K562 (cell line): Measurements from ENCODE around the gene ANTKMT. TPM values are rescaled to one million over a fixed set of nuclear protein-coding genes. Genes with fewer than 3 reads are reported as not detected.

Source experiments
- CCNT2 ChIP-seq: IDR thresholded peaks from 2 replicates; pipeline ENCODE4 v1.6.1; 2011; ENCODE audit warnings: borderline replicate concordance, low read depth, mild to moderate bottlenecking, moderate library complexity, mixed read lengths, low read length; ENCODE audit not compliant: insufficient read length; ENCODE audit errors: extremely low read depth
- CREB1 ChIP-seq, 2 experiments: sonication (generic) in 1 of 2; formaldehyde crosslinking in 1 of 2; IDR thresholded peaks; 2 replicates each; pipeline versions ENCODE4 v1.6.1 to v1.8.0; 2012 to 2022; ENCODE audit warnings: inconsistent platforms in 1 of 2, mild to moderate bottlenecking in 1 of 2, missing genetic modification reagents in 1 of 2, moderate library complexity in 1 of 2
- ERF ChIP-seq: fragments of 450-650 bp; formaldehyde crosslinking; IDR thresholded peaks from 2 replicates; pipeline ENCODE4 v1.4.0; 2020; ENCODE audit warnings: mild to moderate bottlenecking, mixed read lengths
- HMGN3 ChIP-seq: IDR thresholded peaks from 2 replicates; pipeline ENCODE4 v1.6.1; 2011; ENCODE audit warnings: borderline replicate concordance, low read depth, mild to moderate bottlenecking, mixed read lengths, low read length; ENCODE audit not compliant: insufficient read length; ENCODE audit errors: extremely low read depth
- HNRNPLL ChIP-seq: fragments of 200-400 bp; formaldehyde crosslinking; IDR thresholded peaks from 2 replicates; pipeline ENCODE4 v1.6.1; 2017; ENCODE audit warnings: low read length, low read depth, mild to moderate bottlenecking; ENCODE audit not compliant: poor library complexity, severe bottlenecking
- KLF13 ChIP-seq: fragments of 450-650 bp; IDR thresholded peaks from 2 replicates; pipeline ENCODE4 v1.6.1; 2016; ENCODE audit warnings: missing genetic modification characterization, low read depth, mild to moderate bottlenecking, missing compliant biosample characterization, moderate library complexity, borderline replicate concordance
- POLR2G ChIP-seq: fragments of 200-400 bp; formaldehyde crosslinking; IDR thresholded peaks from 2 replicates; pipeline ENCODE4 v1.6.1; 2017; ENCODE audit warnings: low read depth, mild to moderate bottlenecking, antibody characterized with exemption, low read length, moderate library complexity
- PRMT5 ChIP-seq: sonication (generic); formaldehyde crosslinking; IDR thresholded peaks from 2 replicates; pipeline ENCODE4 v1.5.0; 2020; ENCODE audit warnings: missing genetic modification reagents
- RBM25 ChIP-seq: fragments of 200-400 bp; formaldehyde crosslinking; IDR thresholded peaks from 2 replicates; pipeline ENCODE4 v1.6.1; 2018; ENCODE audit warnings: low read length, low read depth, moderate library complexity; ENCODE audit not compliant: severe bottlenecking
- SP1 ChIP-seq: sonication (generic); formaldehyde crosslinking; IDR thresholded peaks from 2 replicates; pipeline ENCODE4 v1.8.1; 2022; ENCODE audit warnings: mild to moderate bottlenecking, missing genetic modification reagents
- TAF9B ChIP-seq: fragments of 450-650 bp; IDR thresholded peaks from 2 replicates; pipeline ENCODE4 v1.6.1; 2018; ENCODE audit warnings: mild to moderate bottlenecking; ENCODE audit not compliant: partially characterized antibody
- ZBTB1 ChIP-seq: sonication (generic); formaldehyde crosslinking; IDR thresholded peaks from 2 replicates; pipeline ENCODE4 v1.8.1; 2023; ENCODE audit warnings: missing genetic modification reagents, low read depth, mild to moderate bottlenecking, borderline replicate concordance
- polyA plus RNA-seq, 8 experiments: library from polyadenylated mRNA; depleted of rRNA in 4 of 8; stranded (reverse) in 5 of 8; unstranded in 3 of 8; fragments of >200 nt; fragmentation: Nextera tagmentation in 2 of 8; fragmentation: Illumina TruSeq in 1 of 8; extraction: Ambion mirVana in 2 of 8; extraction: Trizol in 1 of 8; gene quantifications; 2 replicates each; pipeline versions ENCODE4 v1.2.1 to v1.2.3, GENCODE V29; 2011 to 2014; ENCODE audit warnings: inconsistent platforms in 1 of 8, missing spikeins in 1 of 8
- total RNA-seq, 7 experiments: library from RNA; depleted of rRNA in 6 of 7; stranded (reverse); fragments of >200 nt in 6 of 7; fragmentation: Illumina TruSeq in 2 of 7; extraction: Trizol in 2 of 7; gene quantifications; 2 replicates each; pipeline versions ENCODE4 v1.2.1 to v1.2.3, GENCODE V29; 2011 to 2021; ENCODE audit warnings: low replicate concordance in 1 of 7
- TF ChIP-seq, protein P1 (sequence below): fragments of 450-650 bp; IDR thresholded peaks from 2 replicates; pipeline ENCODE4 v1.6.1; 2018; ENCODE audit not compliant: partially characterized antibody
- TF ChIP-seq, protein P2 (sequence below), 3 experiments: fragments of 200-800 bp in 1 of 3; sonication (Bioruptor generic) in 1 of 3; sonication (generic) in 1 of 3; formaldehyde crosslinking in 1 of 3; IDR thresholded peaks; 2 replicates each; pipeline versions ENCODE4 v1.6.1 to v1.8.0; 2016 to 2022; ENCODE audit warnings: mild to moderate bottlenecking in 2 of 3, missing compliant biosample characterization in 2 of 3, missing genetic modification characterization in 2 of 3, missing genetic modification reagents in 1 of 3
- TF ChIP-seq, protein P3 (sequence below), 2 experiments: IDR thresholded peaks; 2 replicates each; pipeline ENCODE4 v1.6.1; 2012; ENCODE audit warnings: improper control_type of control experiment in 2 of 2, low read depth in 2 of 2, low read length in 2 of 2, borderline replicate concordance in 1 of 2

Gene ANTKMT
- total and polyA plus RNA-seq, 9 of the 15 experiments (the other 6 are each of a cell fraction or from before 2014, with no cell fraction given), result 0.58 to 217 (median 19.1) TPM

DNA sequence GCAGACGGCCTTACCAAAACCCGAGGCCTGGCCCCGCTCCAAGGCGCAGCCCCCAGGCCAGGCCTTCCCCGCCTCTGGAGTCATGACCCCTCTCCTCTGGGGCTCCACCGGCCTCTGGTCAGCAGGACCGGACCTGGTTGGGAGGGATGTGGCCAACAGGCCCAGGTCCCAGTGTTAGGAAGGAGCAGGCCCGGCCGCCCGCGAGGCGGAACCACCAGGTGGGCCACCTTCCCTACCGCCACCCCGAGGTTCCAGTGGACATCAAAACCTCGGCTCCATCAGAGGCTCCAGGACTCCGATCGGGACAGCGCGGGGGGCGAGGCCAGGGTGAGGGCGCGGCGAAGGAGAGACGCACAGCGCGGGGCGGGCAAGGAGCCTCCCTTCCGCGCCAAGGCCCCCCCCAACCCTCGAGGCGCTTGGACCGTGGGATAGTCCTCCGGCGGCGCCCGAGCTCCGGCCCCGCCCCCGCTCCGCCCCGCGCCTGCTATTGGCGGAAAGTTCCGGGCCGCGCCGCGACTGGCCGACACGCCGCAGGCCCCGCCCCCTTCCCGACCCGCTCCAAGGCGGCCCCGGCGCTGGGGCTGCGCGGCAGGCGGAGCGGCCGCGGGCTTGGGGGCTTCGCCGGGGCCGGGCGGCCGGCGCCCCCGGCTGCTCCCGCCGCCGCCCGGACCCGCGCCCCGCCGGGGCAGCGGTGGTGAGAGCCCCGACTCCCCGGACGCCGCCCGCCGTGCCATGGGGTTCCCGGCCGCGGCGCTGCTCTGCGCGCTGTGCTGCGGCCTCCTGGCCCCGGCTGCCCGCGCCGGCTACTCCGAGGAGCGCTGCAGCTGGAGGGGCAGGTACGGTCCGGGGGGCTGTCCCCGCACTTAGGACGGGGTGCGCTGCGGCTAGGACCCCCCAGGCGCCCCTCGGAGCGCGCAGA, 6.1 kb upstream of the ANTKMT start, which contains the start of gene METRN (continued):
- TF ChIP-seq, protein P1, sequence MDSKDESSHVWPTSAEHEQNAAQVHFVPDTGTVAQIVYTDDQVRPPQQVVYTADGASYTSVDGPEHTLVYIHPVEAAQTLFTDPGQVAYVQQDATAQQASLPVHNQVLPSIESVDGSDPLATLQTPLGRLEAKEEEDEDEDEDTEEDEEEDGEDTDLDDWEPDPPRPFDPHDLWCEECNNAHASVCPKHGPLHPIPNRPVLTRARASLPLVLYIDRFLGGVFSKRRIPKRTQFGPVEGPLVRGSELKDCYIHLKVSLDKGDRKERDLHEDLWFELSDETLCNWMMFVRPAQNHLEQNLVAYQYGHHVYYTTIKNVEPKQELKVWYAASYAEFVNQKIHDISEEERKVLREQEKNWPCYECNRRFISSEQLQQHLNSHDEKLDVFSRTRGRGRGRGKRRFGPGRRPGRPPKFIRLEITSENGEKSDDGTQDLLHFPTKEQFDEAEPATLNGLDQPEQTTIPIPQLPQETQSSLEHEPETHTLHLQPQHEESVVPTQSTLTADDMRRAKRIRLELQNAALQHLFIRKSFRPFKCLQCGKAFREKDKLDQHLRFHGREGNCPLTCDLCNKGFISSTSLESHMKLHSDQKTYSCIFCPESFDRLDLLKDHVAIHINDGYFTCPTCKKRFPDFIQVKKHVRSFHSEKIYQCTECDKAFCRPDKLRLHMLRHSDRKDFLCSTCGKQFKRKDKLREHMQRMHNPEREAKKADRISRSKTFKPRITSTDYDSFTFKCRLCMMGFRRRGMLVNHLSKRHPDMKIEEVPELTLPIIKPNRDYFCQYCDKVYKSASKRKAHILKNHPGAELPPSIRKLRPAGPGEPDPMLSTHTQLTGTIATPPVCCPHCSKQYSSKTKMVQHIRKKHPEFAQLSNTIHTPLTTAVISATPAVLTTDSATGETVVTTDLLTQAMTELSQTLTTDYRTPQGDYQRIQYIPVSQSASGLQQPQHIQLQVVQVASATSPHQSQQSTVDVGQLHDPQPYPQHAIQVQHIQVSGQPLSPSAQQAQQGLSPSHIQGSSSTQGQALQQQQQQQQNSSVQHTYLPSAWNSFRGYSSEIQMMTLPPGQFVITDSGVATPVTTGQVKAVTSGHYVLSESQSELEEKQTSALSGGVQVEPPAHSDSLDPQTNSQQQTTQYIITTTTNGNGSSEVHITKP, result peak; percentile 67
- TF ChIP-seq CCNT2 (peak; percentile 78), HMGN3 (no peak), ZBTB1 (CRISPR knock-in tag) (0 out of 2 replicates have a peak, but pooled peaks have one; percentile 31), HNRNPLL (peak; percentile 16), TAF9B (no peak), PRMT5 (CRISPR knock-in tag) (no peak), POLR2G (peak; percentile 71), CREB1 (IDR thresholded peaks at IDR 0.05) (peak; percentile 11; the same call in 1 of the 2 replicates), CREB1 (CRISPR knock-in tag; IDR thresholded peaks at IDR 0.05) (no peak), SP1 (CRISPR knock-in tag) (peak; percentile 54; the same call in 1 of the 2 replicates), RBM25 (peak; percentile 95), ERF (CRISPR knock-in tag) (peak; percentile 41; the same call in 1 of the 2 replicates), KLF13 (tag) (no peak)
- TF ChIP-seq, protein P2, sequence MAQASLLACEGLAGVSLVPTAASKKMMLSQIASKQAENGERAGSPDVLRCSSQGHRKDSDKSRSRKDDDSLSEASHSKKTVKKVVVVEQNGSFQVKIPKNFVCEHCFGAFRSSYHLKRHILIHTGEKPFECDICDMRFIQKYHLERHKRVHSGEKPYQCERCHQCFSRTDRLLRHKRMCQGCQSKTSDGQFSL (CRISPR knock-in tag; IDR thresholded peaks at IDR 0.05), result peak; percentile 97
- TF ChIP-seq, protein P2 (tag; IDR thresholded peaks at IDR 0.05), result peak in 1 of 2 experiments; percentile 93; a peak in 2 of 4 replicates
- TF ChIP-seq, protein P3, sequence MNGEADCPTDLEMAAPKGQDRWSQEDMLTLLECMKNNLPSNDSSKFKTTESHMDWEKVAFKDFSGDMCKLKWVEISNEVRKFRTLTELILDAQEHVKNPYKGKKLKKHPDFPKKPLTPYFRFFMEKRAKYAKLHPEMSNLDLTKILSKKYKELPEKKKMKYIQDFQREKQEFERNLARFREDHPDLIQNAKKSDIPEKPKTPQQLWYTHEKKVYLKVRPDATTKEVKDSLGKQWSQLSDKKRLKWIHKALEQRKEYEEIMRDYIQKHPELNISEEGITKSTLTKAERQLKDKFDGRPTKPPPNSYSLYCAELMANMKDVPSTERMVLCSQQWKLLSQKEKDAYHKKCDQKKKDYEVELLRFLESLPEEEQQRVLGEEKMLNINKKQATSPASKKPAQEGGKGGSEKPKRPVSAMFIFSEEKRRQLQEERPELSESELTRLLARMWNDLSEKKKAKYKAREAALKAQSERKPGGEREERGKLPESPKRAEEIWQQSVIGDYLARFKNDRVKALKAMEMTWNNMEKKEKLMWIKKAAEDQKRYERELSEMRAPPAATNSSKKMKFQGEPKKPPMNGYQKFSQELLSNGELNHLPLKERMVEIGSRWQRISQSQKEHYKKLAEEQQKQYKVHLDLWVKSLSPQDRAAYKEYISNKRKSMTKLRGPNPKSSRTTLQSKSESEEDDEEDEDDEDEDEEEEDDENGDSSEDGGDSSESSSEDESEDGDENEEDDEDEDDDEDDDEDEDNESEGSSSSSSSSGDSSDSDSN (IDR thresholded peaks at IDR 0.05; ENCODE audit: borderline replicate concordance in 1 of 2, low read depth in 2 of 2, low read length in 2 of 2), result peak in 1 of 2 experiments; percentile 32; a peak in 1 of 4 replicates
